ENCODE results near the gene BCAT1. TPM values are rescaled to one million over a fixed set of nuclear protein-coding genes. Genes with fewer than 3 reads are reported as not detected.
"Not testable (repeated sequence)": the region's sequence is repeated elsewhere in the genome, so short reads cannot be mapped to it uniquely, and the experiment has no call there.

The BCAT1 gene
- total and polyA plus RNA-seq, 2 donors (not counting 3 experiments of a cell fraction or from before 2014, with no cell fraction given), result 21.6 to 267 TPM

- POLR2A ChIA-PET; H4K20me1 ChIP-seq (replicated peaks; ENCODE audit: control insufficient read depth, extremely low read depth, insufficient read depth, low read length); H3K27me3 ChIP-seq (ENCODE audit: control insufficient read depth in 2 of 2, insufficient read depth in 2 of 2, low read length in 2 of 2); BruUV-seq (replicated peaks); H3K9me3 ChIP-seq (replicated peaks; ENCODE audit: control insufficient read depth, insufficient read depth, low read length); dilution Hi-C loops (cut with MboI; ENCODE audit: extremely low pct_ligation_motif_present, low sequenced_read_pairs); H3K4me3 ChIP-seq (replicated peaks in 1 of 3; ENCODE audit: insufficient read depth in 1 of 3, low read depth in 1 of 3, low read length in 3 of 3); H3K9me1 ChIP-seq (replicated peaks; ENCODE audit: control insufficient read depth, extremely low read depth, insufficient read depth, low read length); H2AFZ ChIP-seq (ENCODE audit: low read depth, low read length); H3K9ac ChIP-seq (replicated peaks; ENCODE audit: extremely low read depth, insufficient read depth, low read length): not testable (repeated sequence)
- Histone ChIP-seq H3K36me3 (ENCODE audit: control insufficient read depth in 2 of 2, extremely low read depth in 1 of 2, insufficient read depth in 2 of 2, low read length in 2 of 2) (peaks cover 10 to 11% of the 10 kb centered on the region in 2 experiments), H3K4me1 (ENCODE audit: control insufficient read depth, extremely low read depth, insufficient read depth, low read length) (peaks cover 60% of the 10 kb centered on the region), H3K79me2 (ENCODE audit: control insufficient read depth, insufficient read depth, low read length) (peaks cover 19% of the 10 kb centered on the region), H3K4me2 (ENCODE audit: insufficient read depth, low read length) (peak overlapping the region; percentile 66), H3K27ac (ENCODE audit: insufficient read depth, low read depth, low read length) (peak overlapping the region; percentile 92)
- CTCF ChIA-PET, result interaction anchor here (0.6 to 3.7 kb wide), 17 partner anchors 10 to 303 kb away, joined by 3 to 45 read pairs (median 4); partner anchors contain the start of gene BCAT1
- DNase-seq (ENCODE audit: low read depth, low spot score) (peak; percentile 75), FAIRE-seq (peak; percentile 68)
- peak; percentile 52 for TF ChIP-seq FOS (IDR thresholded peaks at IDR 0.05; ENCODE audit: borderline replicate concordance, insufficient read depth, low read length)
- peak; percentile 44 for TF ChIP-seq POLR2AphosphoS5 (IDR thresholded peaks at IDR 0.05; ENCODE audit: insufficient read depth, low read depth, low read length)
- peak; percentile 25 for TF ChIP-seq JUN (IDR thresholded peaks at IDR 0.05; ENCODE audit: borderline replicate concordance, insufficient read depth, insufficient read length, low read depth)
- peak; percentile 37 for TF ChIP-seq GATA2 (IDR thresholded peaks at IDR 0.05; ENCODE audit: insufficient read depth, insufficient read length, low read depth, low read length)
- intact Hi-C loops (cut with micrococcal nuclease), result loop anchor here (1.0 to 10.0 kb wide), 3 partner anchors 95 to 303 kb away; no protein-coding TSS in a partner anchor
Measured at GRCh38 chr12:24851883-24852282, 97.0 kb downstream of the BCAT1 start.

- dilution Hi-C loops (cut with MboI; ENCODE audit: extremely low pct_ligation_motif_present, low sequenced_read_pairs) (no loop called here), intact Hi-C loops (cut with micrococcal nuclease) (loop anchor here (5.0 to 10.0 kb wide), 2 partner anchors 111 to 303 kb away; no protein-coding TSS in a partner anchor)
- no peak for FAIRE-seq
- peaks cover 10 to 11% of the 10 kb centered on the region in 2 experiments for H3K36me3 ChIP-seq (ENCODE audit: control insufficient read depth in 2 of 2, extremely low read depth in 1 of 2, insufficient read depth in 2 of 2, low read length in 2 of 2)
- ChIA-PET POLR2A (no interaction called here), CTCF (interaction anchor here (0.8 to 3.5 kb wide), 7 partner anchors 10 to 109 kb away, joined by 3 to 45 read pairs (median 5); partner anchors contain the start of gene BCAT1)
- H3K27me3 ChIP-seq (ENCODE audit: control insufficient read depth in 2 of 2, insufficient read depth in 2 of 2, low read length in 2 of 2), result no peaks in the 10 kb centered on the region
- TF ChIP-seq POLR2AphosphoS5 (IDR thresholded peaks at IDR 0.05; ENCODE audit: insufficient read depth, low read depth, low read length) (no peak), POLR2A (IDR thresholded peaks at IDR 0.05; ENCODE audit: low read depth, low read length) (no peak), MAX (IDR thresholded peaks at IDR 0.05; ENCODE audit: insufficient read depth, insufficient read length) (no peak), EZH2 (IDR thresholded peaks at IDR 0.05; ENCODE audit: borderline replicate concordance, low read depth, low read length, severe bottlenecking) (no peak), JUN (IDR thresholded peaks at IDR 0.05; ENCODE audit: borderline replicate concordance, insufficient read depth, insufficient read length, low read depth) (no peak), GATA2 (IDR thresholded peaks at IDR 0.05; ENCODE audit: insufficient read depth, insufficient read length, low read depth, low read length) (no peak)
- TF ChIP-seq, protein P1, sequence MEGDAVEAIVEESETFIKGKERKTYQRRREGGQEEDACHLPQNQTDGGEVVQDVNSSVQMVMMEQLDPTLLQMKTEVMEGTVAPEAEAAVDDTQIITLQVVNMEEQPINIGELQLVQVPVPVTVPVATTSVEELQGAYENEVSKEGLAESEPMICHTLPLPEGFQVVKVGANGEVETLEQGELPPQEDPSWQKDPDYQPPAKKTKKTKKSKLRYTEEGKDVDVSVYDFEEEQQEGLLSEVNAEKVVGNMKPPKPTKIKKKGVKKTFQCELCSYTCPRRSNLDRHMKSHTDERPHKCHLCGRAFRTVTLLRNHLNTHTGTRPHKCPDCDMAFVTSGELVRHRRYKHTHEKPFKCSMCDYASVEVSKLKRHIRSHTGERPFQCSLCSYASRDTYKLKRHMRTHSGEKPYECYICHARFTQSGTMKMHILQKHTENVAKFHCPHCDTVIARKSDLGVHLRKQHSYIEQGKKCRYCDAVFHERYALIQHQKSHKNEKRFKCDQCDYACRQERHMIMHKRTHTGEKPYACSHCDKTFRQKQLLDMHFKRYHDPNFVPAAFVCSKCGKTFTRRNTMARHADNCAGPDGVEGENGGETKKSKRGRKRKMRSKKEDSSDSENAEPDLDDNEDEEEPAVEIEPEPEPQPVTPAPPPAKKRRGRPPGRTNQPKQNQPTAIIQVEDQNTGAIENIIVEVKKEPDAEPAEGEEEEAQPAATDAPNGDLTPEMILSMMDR (IDR thresholded peaks at IDR 0.05; ENCODE audit: extremely low read depth in 1 of 2, insufficient read depth in 1 of 2, low read depth in 1 of 2, low read length in 2 of 2), result no peak
- no peak overlapping the region for H3K4me3 ChIP-seq (replicated peaks in 1 of 3; ENCODE audit: insufficient read depth in 1 of 3, low read depth in 1 of 3, low read length in 3 of 3)
- no peak overlapping the region for H2AFZ ChIP-seq (ENCODE audit: low read depth, low read length)
- H3K27ac ChIP-seq (ENCODE audit: insufficient read depth, low read depth, low read length), result peak overlapping the region; percentile 92
- no peak overlapping the region for H3K9ac ChIP-seq (replicated peaks; ENCODE audit: extremely low read depth, insufficient read depth, low read length)
- no peaks in the 10 kb centered on the region for H3K9me1 ChIP-seq (replicated peaks; ENCODE audit: control insufficient read depth, extremely low read depth, insufficient read depth, low read length)
- H3K79me2 ChIP-seq (ENCODE audit: control insufficient read depth, insufficient read depth, low read length), result peaks cover 19% of the 10 kb centered on the region
- H3K9me3 ChIP-seq (replicated peaks; ENCODE audit: control insufficient read depth, insufficient read depth, low read length), result no peaks in the 10 kb centered on the region
- peaks cover 60% of the 10 kb centered on the region for H3K4me1 ChIP-seq (ENCODE audit: control insufficient read depth, extremely low read depth, insufficient read depth, low read length)
- no peak overlapping the region for H3K4me2 ChIP-seq (ENCODE audit: insufficient read depth, low read length)
- no peaks in the 10 kb centered on the region for H4K20me1 ChIP-seq (replicated peaks; ENCODE audit: control insufficient read depth, extremely low read depth, insufficient read depth, low read length)
- no peak for DNase-seq (ENCODE audit: low read depth, low spot score)
- no TSS peak for BruUV-seq (replicated peaks)
Measured at GRCh38 chr12:24851341-24851740, 97.6 kb downstream of the BCAT1 start.
